Islet of Langerhans (tissue), 1 donor: Measurements from ENCODE around the gene ALOX5.

Experiments
- FAIRE-seq: peaks from one replicate; lab custom pipeline; 2011; peaks lifted over from hg19 to GRCh38; lab: Jason Lieb, UNC

Gene ALOX5

GRCh38 chr10:45444022-45444421 lies 70.0 kb downstream of the ALOX5 start:
- no peak for FAIRE-seq

DNA sequence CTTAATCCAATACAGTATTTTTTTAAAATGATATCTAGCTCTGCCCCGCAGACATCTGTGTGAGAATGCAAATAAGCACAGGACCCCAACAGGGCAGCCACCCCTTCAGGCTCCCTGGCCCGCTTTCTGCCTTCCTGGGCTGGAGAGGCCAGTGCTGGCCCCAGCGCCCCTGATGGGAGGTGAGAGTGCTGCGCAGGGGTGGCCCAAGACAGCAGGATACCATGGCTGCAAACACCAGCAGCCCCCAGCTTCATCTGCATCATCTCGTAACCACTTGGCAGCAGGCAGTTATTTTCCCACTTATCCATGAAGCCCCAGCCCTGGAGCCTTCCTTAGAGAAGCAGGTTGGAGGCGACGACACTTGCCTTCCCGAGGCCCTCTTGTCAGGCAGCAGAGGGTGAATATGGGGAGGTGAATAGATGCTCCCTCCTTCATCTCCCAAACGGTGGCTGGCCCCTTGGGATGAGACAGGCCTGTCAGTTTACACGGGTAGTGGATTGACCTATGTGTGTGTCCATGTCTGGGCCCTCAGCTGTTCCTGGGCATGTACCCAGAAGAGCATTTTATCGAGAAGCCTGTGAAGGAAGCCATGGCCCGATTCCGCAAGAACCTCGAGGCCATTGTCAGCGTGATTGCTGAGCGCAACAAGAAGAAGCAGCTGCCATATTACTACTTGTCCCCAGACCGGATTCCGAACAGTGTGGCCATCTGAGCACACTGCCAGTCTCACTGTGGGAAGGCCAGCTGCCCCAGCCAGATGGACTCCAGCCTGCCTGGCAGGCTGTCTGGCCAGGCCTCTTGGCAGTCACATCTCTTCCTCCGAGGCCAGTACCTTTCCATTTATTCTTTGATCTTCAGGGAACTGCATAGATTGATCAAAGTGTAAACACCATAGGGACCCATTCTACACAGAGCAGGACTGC lies 71.2 kb downstream of the ALOX5 start:
- FAIRE-seq, result no peak

- FAIRE-seq, result no peak
Measured at GRCh38 chr10:45446858-45447257, 72.8 kb downstream of the ALOX5 start.

- no peak for FAIRE-seq
Measured at GRCh38 chr10:45447416-45447815, 73.4 kb downstream of the ALOX5 start.

- no peak for FAIRE-seq
Measured at GRCh38 chr10:45450866-45451265, 76.8 kb downstream of the ALOX5 start.

DNA sequence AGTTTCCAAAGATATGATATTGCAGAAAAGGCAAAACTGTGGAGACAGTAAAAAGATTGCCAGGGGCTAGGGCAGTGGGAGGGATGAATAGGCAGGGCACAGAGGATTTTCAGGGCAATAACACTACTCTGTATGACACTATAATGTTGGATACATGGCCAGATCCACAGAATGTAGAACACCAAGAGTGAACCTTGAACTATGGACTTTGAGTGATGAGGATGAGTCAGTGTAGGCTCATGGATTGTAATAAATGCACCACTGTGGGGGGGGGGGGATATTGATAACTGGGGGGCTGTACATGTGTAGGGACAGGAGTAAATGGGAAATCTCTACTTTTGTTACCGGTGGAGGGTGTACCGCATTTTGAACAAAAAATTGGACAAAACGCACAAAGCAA lies 77.4 kb downstream of the ALOX5 start:
- FAIRE-seq, result no peak

DNA sequence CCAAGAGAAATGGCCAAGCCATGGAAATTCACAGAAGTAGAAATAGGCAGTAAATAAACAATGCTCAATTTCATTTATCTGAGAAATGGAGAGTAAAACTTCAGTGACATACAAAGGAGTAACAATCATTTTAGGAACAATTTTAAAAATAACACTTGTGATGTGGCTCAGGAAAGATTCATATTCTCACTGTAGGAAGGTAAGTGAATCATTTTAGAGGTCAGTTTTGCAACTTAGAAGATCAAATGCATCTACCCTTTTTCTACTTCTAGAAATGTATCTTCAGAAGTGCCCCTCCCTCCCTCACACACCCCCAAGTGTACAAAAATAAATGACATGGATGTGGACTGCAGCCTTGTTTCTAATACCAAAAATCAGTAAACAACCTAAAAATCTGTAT lies 78.3 kb downstream of the ALOX5 start:
- FAIRE-seq, result no peak

DNA sequence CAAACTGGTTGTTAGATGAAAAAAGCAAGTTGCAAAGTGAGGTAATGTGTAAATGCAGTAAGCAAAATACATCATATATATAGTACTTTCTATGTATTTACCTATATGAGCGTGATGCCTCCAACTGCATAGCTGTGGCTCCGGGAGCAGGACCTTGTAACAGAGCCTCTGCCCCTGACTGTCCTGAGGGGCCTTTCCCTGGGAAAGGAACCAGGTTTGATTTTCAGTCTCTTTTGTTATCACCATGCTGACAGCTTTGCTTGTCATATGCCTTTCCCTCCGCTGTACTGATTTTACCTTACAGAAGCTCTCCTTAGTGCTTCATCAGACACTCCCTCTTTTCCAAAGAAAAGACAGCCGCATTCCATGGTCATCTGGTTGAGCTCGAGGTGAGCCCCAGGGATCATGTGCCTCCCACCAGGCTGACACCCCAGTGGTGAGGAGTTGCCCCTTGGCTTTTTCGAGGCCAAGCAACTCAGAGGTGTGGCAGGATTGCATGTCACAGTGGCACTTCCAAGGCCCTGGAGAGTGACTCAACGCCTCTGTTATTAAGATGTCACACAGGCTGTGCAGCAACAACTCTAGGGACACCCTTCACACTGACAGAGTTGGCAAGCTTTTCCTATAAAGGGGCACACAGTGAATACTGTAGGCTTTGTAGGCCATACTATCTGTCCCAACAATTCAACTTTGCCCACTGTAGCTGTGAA lies 78.9 kb downstream of the ALOX5 start:
- FAIRE-seq, result no peak

GRCh38 chr10:45453639-45454255 lies 79.7 kb downstream of the ALOX5 start:
- no peak for FAIRE-seq

- no peak for FAIRE-seq
Measured at GRCh38 chr10:45454262-45454661, 80.2 kb downstream of the ALOX5 start.

- no peak for FAIRE-seq
Measured at GRCh38 chr10:45454859-45455258, 80.8 kb downstream of the ALOX5 start.

DNA sequence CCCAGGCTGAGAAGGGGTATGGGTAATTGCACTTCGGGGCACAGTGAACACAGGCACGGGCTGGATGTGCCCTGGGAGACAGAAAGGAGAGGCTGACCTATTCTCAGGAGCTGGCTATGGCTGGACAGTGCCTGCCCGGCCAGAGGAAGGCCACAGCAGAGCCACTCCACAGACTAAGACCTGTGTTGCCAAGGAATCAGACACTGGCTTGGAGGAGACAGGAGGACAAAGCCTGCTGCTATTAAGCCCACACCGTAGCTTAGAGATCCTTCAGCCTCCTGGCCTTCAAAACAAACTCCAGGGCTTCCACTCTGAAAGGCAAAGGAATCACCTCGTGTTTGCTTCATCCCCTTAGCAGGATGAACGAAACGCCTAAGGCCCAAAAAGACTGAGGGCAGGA lies 82.2 kb downstream of the ALOX5 start:
- no peak for FAIRE-seq

GRCh38 chr10:45456822-45457221 lies 82.8 kb downstream of the ALOX5 start:
- FAIRE-seq, result no peak

DNA sequence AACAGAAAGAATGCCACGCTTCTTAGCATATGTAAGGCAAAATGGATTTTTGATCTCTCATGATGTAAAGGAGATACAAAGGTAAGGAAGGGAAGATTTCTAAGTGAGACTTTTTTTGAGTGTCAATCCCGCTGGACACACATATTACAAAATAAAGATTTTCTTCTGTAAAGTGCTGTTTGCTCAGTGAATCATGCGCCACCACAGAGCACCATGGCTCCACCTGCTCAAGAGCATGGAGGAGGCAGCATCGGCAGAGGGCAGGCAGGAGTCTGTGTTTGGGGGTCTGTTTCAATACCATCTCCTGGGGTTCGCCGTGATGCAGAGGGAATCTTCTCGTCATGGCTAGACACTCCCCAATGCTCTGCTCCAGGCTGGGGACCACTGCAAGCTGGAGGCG lies 83.5 kb downstream of the ALOX5 start:
- no peak for FAIRE-seq

- no peak for FAIRE-seq
Measured at GRCh38 chr10:45460235-45460878, 86.3 kb downstream of the ALOX5 start.

GRCh38 chr10:45461034-45461433 lies 87.0 kb downstream of the ALOX5 start:
- FAIRE-seq, result no peak

DNA sequence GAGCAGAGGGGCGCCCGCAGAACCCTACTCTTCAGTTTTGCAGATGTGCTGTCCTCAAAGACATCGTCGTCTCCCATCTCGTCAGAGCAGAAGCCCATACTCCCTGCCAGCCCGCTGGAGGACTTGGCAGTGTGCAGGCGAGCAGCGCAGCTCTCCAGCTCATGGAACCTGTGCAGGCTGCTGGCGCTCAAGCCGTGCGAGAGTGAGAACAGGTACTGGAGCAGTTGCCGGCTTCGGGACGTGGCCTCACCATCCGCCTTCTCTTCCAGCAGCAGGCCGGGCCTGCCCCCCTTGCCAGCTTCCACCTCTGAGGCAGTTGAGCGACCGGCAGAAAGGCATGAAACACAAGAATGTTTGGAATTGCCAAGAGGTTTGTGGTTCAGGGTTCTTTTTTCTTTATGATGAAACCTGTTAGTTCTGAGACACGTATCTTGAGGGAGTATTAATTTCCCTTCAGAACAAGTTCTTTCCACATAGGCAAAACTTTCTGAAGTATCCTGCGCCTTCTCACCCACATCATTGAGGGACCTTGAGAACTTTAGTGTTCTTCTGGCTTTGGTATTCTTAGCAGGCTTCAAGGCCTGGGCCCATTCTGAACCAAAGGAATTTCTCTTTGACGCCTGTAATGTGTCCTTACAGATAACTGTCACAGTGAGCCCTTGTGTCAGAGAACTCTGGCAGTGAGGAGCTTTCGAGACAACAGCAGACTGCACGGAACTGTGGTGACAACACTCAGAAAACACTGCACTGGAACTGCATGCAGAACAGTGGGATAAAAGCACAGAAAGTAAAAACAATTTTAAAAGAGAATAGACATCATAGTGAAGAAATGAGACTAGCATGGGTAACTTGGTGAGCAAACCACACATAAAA lies 89.5 kb downstream of the ALOX5 start:
- no peak for FAIRE-seq

GRCh38 chr10:45464958-45465567 lies 91.0 kb downstream of the ALOX5 start:
- FAIRE-seq, result peak; percentile 94

- no peak for FAIRE-seq
Measured at GRCh38 chr10:45466784-45467183, 92.8 kb downstream of the ALOX5 start.

DNA sequence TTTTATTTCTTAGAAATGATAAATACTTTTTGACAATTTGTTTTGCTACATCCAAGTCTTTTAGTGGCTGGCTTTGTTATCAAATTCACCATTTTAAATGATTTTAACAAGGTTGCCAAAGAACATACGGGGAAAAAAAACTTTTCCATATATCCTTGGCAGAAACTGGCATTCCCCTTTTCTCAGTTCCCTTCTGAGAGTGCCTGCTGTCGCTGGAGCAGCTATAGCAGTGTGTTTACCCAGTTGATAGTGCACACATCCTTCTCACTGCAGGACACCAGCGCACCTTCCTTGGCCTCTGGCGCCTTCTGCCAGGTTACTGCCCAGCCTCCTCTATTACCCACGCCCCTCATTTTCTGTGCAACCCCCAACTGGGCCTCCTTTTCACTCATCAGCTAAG lies 94.1 kb downstream of the ALOX5 start:
- FAIRE-seq, result no peak
